Activated gamma-delta T cell treated with anti-CD3 and anti-CD28 coated beads, Interleukin-2, amount 50 U/mL, for 16 hours (primary cell): ENCODE results near the gene SCARB1.

Experiments used
- DNase-seq: peaks from one replicate; pipeline ENCODE4 v3.0.0-alpha.2; 2020; ENCODE audit warnings: low read depth

The SCARB1 gene

GRCh38 chr12:124730455-124730932, 133.2 kb downstream of the SCARB1 start:
- no peak for DNase-seq

GRCh38 chr12:124727922-124728321, 135.7 kb downstream of the SCARB1 start:
- no peak for DNase-seq

GRCh38 chr12:124727264-124727800, 136.3 kb downstream of the SCARB1 start:
- DNase-seq, result no peak
